OCI-LY1 (cell line): ENCODE measurements around the gene FAM3D.

Experiments
- EZH2 ChIP-seq: fragments of 200-600 bp; sonication (generic), shearing (Covaris generic); IDR thresholded peaks from 2 replicates; pipeline ENCODE4 v1.8.0; 2017; ENCODE audit warnings: borderline replicate concordance, mixed run types, mild to moderate bottlenecking, antibody characterized with exemption, low read length, moderate library complexity, mixed read lengths
- TF ChIP-seq, protein P1 (sequence below): fragments of 200-600 bp; sonication (generic), shearing (Covaris generic); IDR thresholded peaks from 2 replicates; pipeline ENCODE4 v1.5.1; 2017; ENCODE audit warnings: mild to moderate bottlenecking, antibody characterized with exemption, low read length, moderate library complexity, mixed read lengths

DNA sequence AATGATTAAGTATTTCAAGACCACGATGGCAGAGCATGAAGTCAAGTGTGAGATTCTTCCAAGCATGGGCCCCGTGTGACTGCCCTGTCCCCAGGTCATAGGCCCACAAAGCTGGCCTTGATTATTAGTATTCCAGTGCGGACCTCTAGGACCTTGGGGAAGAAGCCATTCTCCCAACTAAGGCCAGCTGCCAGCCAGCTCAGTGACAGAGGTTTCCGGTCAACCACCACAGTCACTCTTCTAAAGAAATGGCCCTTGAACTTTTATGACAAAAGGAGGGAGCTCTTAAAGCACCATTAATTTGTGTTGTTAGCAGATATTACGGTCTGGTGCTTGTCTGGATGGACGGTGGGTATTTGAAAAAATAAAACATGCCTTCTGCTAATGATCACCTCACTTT lies 28.0 kb downstream of the FAM3D start:
- TF ChIP-seq, protein P1, sequence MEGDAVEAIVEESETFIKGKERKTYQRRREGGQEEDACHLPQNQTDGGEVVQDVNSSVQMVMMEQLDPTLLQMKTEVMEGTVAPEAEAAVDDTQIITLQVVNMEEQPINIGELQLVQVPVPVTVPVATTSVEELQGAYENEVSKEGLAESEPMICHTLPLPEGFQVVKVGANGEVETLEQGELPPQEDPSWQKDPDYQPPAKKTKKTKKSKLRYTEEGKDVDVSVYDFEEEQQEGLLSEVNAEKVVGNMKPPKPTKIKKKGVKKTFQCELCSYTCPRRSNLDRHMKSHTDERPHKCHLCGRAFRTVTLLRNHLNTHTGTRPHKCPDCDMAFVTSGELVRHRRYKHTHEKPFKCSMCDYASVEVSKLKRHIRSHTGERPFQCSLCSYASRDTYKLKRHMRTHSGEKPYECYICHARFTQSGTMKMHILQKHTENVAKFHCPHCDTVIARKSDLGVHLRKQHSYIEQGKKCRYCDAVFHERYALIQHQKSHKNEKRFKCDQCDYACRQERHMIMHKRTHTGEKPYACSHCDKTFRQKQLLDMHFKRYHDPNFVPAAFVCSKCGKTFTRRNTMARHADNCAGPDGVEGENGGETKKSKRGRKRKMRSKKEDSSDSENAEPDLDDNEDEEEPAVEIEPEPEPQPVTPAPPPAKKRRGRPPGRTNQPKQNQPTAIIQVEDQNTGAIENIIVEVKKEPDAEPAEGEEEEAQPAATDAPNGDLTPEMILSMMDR, result no peak
- no peak for TF ChIP-seq EZH2
